HCT116 (cell line): Measurements from ENCODE around the gene IFNL4. TPM values are rescaled to one million over a fixed set of nuclear protein-coding genes. Genes with fewer than 3 reads are reported as not detected.
"Not testable (repeated sequence)": the region's sequence is repeated elsewhere in the genome, so short reads cannot be mapped to it uniquely, and the experiment has no call there.

Experiments
- ATAC-seq: fragments of 200-7000 bp; cut with Tn5 transposase; 2 replicates; pipeline ENCODE4 v1.9.1; 2020; ENCODE audit warnings: mild to moderate bottlenecking, moderate library complexity
- BruUV-seq: library from RNA; stranded (reverse); fragments of 400-500 nt; replicated peaks from 2 replicates; lab custom pipeline; 2021; lab: Mats Ljungman, UMichigan
- CTCF ChIA-PET: fragments of 300-600 bp; sonication (Branson Sonifier 250); formaldehyde crosslinking; loops from one replicate; lab custom pipeline; 2021; ENCODE audit warnings: antibody characterized with exemption; lab: Charles Lee
- POLR2A ChIA-PET: fragments of 300-600, 350-600 bp; sonication (Branson Sonifier 250); formaldehyde crosslinking; loops from one replicate; lab custom pipeline; 2021; ENCODE audit warnings: antibody characterized with exemption; lab: Charles Lee
- RAD21 ChIA-PET, 2 experiments: fragments of 300-600 bp; sonication (Branson Sonifier 250); formaldehyde crosslinking; loops; one replicate each; lab custom pipeline; 2023; ENCODE audit warnings: low total read pairs in 2 of 2; ENCODE audit not compliant: uncharacterized antibody in 2 of 2, unreplicated experiment in 2 of 2, low non-redundant PET in 1 of 2; lab: Charles Lee
- DNase-seq: peaks from one replicate; pipeline ENCODE4 v3.0.0-alpha.2; 2010; ENCODE audit warnings: low read depth, low spot score
- H2AFZ ChIP-seq: fragments of 200-600 bp; shearing (Covaris generic), sonication (generic); 2 replicates; pipeline ENCODE4 v1.6.1; 2017; ENCODE audit warnings: low read depth, mixed run types, mixed read lengths, antibody characterized with exemption, low read length; ENCODE audit not compliant: poor library complexity, severe bottlenecking
- H3K27ac ChIP-seq: 2 replicates; pipeline ENCODE4 v1.5.1; 2012; ENCODE audit warnings: low read depth, low read length
- H3K27me3 ChIP-seq: fragments of 200-600 bp; sonication (generic); 2 replicates; pipeline ENCODE4 v1.6.1; 2016; ENCODE audit warnings: mixed run types, low read length, mixed read lengths; ENCODE audit not compliant: insufficient read depth
- H3K36me3 ChIP-seq, 2 experiments: fragments of 200-500 bp in 1 of 2; fragments of 200-600 bp in 1 of 2; sonication (Bioruptor generic) in 1 of 2; sonication (generic) in 1 of 2; 2 replicates each; pipeline versions ENCODE4 v1.5.1 to v1.6.1; 2014 to 2016; ENCODE audit warnings: low read length in 2 of 2, inconsistent platforms in 1 of 2, mixed read lengths in 1 of 2, mixed run types in 1 of 2; ENCODE audit not compliant: insufficient read depth in 2 of 2, control insufficient read depth in 1 of 2
- H3K4me1 ChIP-seq, 2 experiments: fragments of 200-600 bp in 1 of 2; sonication (generic) in 1 of 2; 2 replicates each; pipeline versions ENCODE4 v1.5.1 to v1.6.1; 2012 to 2017; ENCODE audit warnings: low read length in 2 of 2, inconsistent platforms in 1 of 2, mild to moderate bottlenecking in 1 of 2, mixed read lengths in 1 of 2, mixed run types in 1 of 2, moderate library complexity in 1 of 2; ENCODE audit not compliant: insufficient read depth in 2 of 2, control insufficient read depth in 1 of 2
- H3K4me2 ChIP-seq: fragments of 200-600 bp; sonication (generic); 2 replicates; pipeline ENCODE4 v1.6.1; 2017; ENCODE audit warnings: mixed run types, low read length, mixed read lengths
- H3K4me3 ChIP-seq, 2 experiments: fragments of 200-600 bp in 1 of 2; sonication (generic) in 1 of 2; replicated peaks in 1 of 2; 2 replicates each; pipeline ENCODE4 v1.5.1; 2011 to 2016; ENCODE audit warnings: low read length in 2 of 2, control low read depth in 1 of 2, low read depth in 1 of 2, mild to moderate bottlenecking in 1 of 2, mixed read lengths in 1 of 2, mixed run types in 1 of 2
- H3K79me2 ChIP-seq: fragments of 200-600 bp; sonication (generic); 2 replicates; pipeline ENCODE4 v1.6.1; 2017; ENCODE audit warnings: mild to moderate bottlenecking, mixed run types, low read length, moderate library complexity, mixed read lengths; ENCODE audit not compliant: insufficient read depth
- H3K9ac ChIP-seq: fragments of 200-600 bp; sonication (generic); 2 replicates; pipeline ENCODE4 v1.6.1; 2016; ENCODE audit warnings: low read length, mixed read lengths
- H3K9me2 ChIP-seq: fragments of 200-600 bp; sonication (generic), shearing (Covaris generic); 2 replicates; pipeline ENCODE4 v1.6.1; 2017; ENCODE audit warnings: mixed run types, mild to moderate bottlenecking, moderate library complexity; ENCODE audit not compliant: insufficient read depth
- H3K9me3 ChIP-seq, 2 experiments: fragments of 200-500 bp in 1 of 2; fragments of 200-600 bp in 1 of 2; sonication (Bioruptor generic) in 1 of 2; sonication (generic) in 1 of 2; 2 replicates each; pipeline ENCODE4 v1.6.1; 2014 to 2017; ENCODE audit warnings: low read length in 2 of 2, mixed read lengths in 2 of 2, inconsistent platforms in 1 of 2, low read depth in 1 of 2, mild to moderate bottlenecking in 1 of 2, mixed run types in 1 of 2, moderate library complexity in 1 of 2; ENCODE audit not compliant: control insufficient read depth in 1 of 2, insufficient read depth in 1 of 2
- H4K20me1 ChIP-seq: fragments of 200-600 bp; sonication (generic), shearing (Covaris generic); 2 replicates; pipeline ENCODE4 v1.6.1; 2017; ENCODE audit warnings: mixed run types, mild to moderate bottlenecking, moderate library complexity; ENCODE audit not compliant: insufficient read depth
- ATF3 ChIP-seq: IDR thresholded peaks from 2 replicates; pipeline ENCODE4 v1.6.1; 2012
- CBX3 ChIP-seq: IDR thresholded peaks from 2 replicates; pipeline ENCODE4 v1.6.1; 2012; ENCODE audit warnings: low read depth
- CEBPB ChIP-seq: IDR thresholded peaks from 2 replicates; pipeline ENCODE4 v1.6.1; 2012; ENCODE audit warnings: low read depth
- CTCF ChIP-seq, 3 experiments: fragments of 200-600 bp in 1 of 3; sonication (generic) in 1 of 3; IDR thresholded peaks in 2 of 3; conservative IDR thresholded peaks in 1 of 3; 2 replicates each; pipeline ENCODE4 v1.5.1; 2012 to 2017; ENCODE audit warnings: low read depth in 2 of 3, low read length in 2 of 3, antibody characterized with exemption in 1 of 3, borderline replicate concordance in 1 of 3, control low read depth in 1 of 3, mild to moderate bottlenecking in 1 of 3, mixed read lengths in 1 of 3, mixed run types in 1 of 3, moderate library complexity in 1 of 3; ENCODE audit not compliant: insufficient read depth in 1 of 3
- ELF1 ChIP-seq: IDR thresholded peaks from 2 replicates; pipeline ENCODE4 v1.6.1; 2012; ENCODE audit warnings: low read depth, borderline replicate concordance
- JUND ChIP-seq: IDR thresholded peaks from 2 replicates; pipeline ENCODE4 v1.6.1; 2012
- POLR2A ChIP-seq: IDR thresholded peaks from 2 replicates; pipeline ENCODE4 v1.7.0; 2011; ENCODE audit warnings: borderline replicate concordance; ENCODE audit not compliant: insufficient read depth, insufficient read length; ENCODE audit errors: extremely low read depth
- TCF7L2 ChIP-seq: IDR thresholded peaks from 2 replicates; pipeline ENCODE4 v1.7.0; 2011; ENCODE audit warnings: borderline replicate concordance, inconsistent platforms; ENCODE audit not compliant: insufficient read depth, insufficient read length; ENCODE audit errors: extremely low read depth
- ZBTB33 ChIP-seq: IDR thresholded peaks from 2 replicates; pipeline ENCODE4 v1.6.1; 2011; ENCODE audit warnings: mild to moderate bottlenecking, low read length, moderate library complexity; ENCODE audit not compliant: insufficient replicate concordance; ENCODE audit errors: extremely low read depth
- ZNF274 ChIP-seq: fragments of 200-500 bp; sonication (Bioruptor generic); IDR thresholded peaks from 2 replicates; pipeline ENCODE4 v1.6.1; 2014; ENCODE audit warnings: mild to moderate bottlenecking, low read depth, low read length, inconsistent platforms
- intact Hi-C: fragments of 100-400 bp; cut with micrococcal nuclease; formaldehyde crosslinking; loops from 2 replicates; pipeline ENCODE4 v1.10.0; 2022
- total RNA-seq: library from RNA; stranded (reverse); gene quantifications from one replicate; pipeline ENCODE4 v1.2.1, GENCODE V29; 2021; ENCODE audit not compliant: unreplicated experiment

The IFNL4 gene
- total RNA-seq, 1 experiment from 2014 or later = not detected

- Histone ChIP-seq H3K27me3 (no peaks in the 10 kb centered on the region), H3K9me3 (no peaks in the 10 kb centered on the region), H3K9ac (no peak overlapping the region), H2AFZ (no peak overlapping the region), H3K4me1 (peaks cover 2 to 5% of the 10 kb centered on the region in 2 experiments; a peak in 3 of 4 replicates), H3K36me3 (no peaks in the 10 kb centered on the region), H3K9me2 (no peaks in the 10 kb centered on the region), H3K4me3 (no peak overlapping the region), H3K4me2 (no peak overlapping the region), H4K20me1 (no peaks in the 10 kb centered on the region), H3K27ac (no peak overlapping the region), H3K79me2 (no peaks in the 10 kb centered on the region)
- ChIA-PET RAD21 (no interaction called here), POLR2A (no interaction called here), CTCF (no interaction called here)
- DNase-seq (no peak), ATAC-seq (no peak)
- intact Hi-C loops = loop anchor here (10.0 kb wide), 1 partner anchor 318 kb away; the partner anchor contains the start of gene EID2B
- no TSS peak for BruUV-seq
- TF ChIP-seq CEBPB (no peak), POLR2A (no peak), CBX3 (no peak), CTCF (IDR thresholded peaks at IDR 0.05 in 2 of 3, conservative IDR thresholded peaks at IDR 0.05 in 1 of 3; ENCODE audit: borderline replicate concordance in 1 of 3, insufficient read depth in 1 of 3, low read depth in 2 of 3, low read length in 2 of 3) (no peak), ZBTB33 (no peak), TCF7L2 (no peak), JUND (no peak), ATF3 (no peak), ELF1 (no peak), ZNF274 (no peak)
- TF ChIP-seq, all 23 proteins: peak for 0
These were observed 31.6 kb downstream of the IFNL4 start for GRCh38 chr19:39217094-39217493.

GRCh38 chr19:39215323-39215722 lies 33.3 kb downstream of the IFNL4 start:
- CTCF ChIA-PET = interaction anchor here (1.2 kb wide), 1 partner anchor 113 kb away, joined by 3 read pairs; no protein-coding TSS in a partner anchor
- H3K9me3 ChIP-seq, H3K79me2 ChIP-seq, DNase-seq, H3K27ac ChIP-seq, H3K27me3 ChIP-seq, H3K9me2 ChIP-seq, H3K4me3 ChIP-seq, H2AFZ ChIP-seq, H3K36me3 ChIP-seq, H3K4me2 ChIP-seq, RAD21 ChIA-PET, ATAC-seq, BruUV-seq, H4K20me1 ChIP-seq, H3K9ac ChIP-seq, POLR2A ChIA-PET: not testable (repeated sequence)
- peaks cover 9 to 12% of the 10 kb centered on the region in 2 experiments; a peak in 3 of 4 replicates for H3K4me1 ChIP-seq
- intact Hi-C loops = loop anchor here (10.0 kb wide), 1 partner anchor 319 kb away; the partner anchor contains the start of gene EID2B
